BJ (cell line): ENCODE data around the gene SMKR1. TPM values are rescaled to one million over a fixed set of nuclear protein-coding genes. Genes with fewer than 3 reads are reported as not detected.

Source experiments
- CTCF ChIA-PET: fragments of 350-600 bp; formaldehyde crosslinking; extraction: SDS; loops from one replicate; lab custom pipeline; 2021; ENCODE audit warnings: antibody characterized with exemption, inconsistent platforms; lab: Yijun Ruan, JAX
- POLR2A ChIA-PET: fragments of 300-600 bp; sonication (Branson Sonifier 250); formaldehyde crosslinking; extraction: SDS; loops from one replicate; lab custom pipeline; 2021; ENCODE audit warnings: antibody characterized with exemption; lab: Charles Lee
- DNase-seq: peaks from one replicate; pipeline ENCODE4 v3.0.0-alpha.2; 2011; ENCODE audit warnings: low read depth
- H3K27me3 ChIP-seq: 2 replicates; pipeline ENCODE4 v1.6.0; 2011; ENCODE audit warnings: low read length; ENCODE audit not compliant: control insufficient read depth, insufficient read depth
- H3K36me3 ChIP-seq: 2 replicates; pipeline ENCODE4 v1.5.1; 2011; ENCODE audit warnings: low read length; ENCODE audit not compliant: control insufficient read depth, insufficient read depth
- H3K4me3 ChIP-seq: 2 replicates; pipeline ENCODE4 v1.5.1; 2011; ENCODE audit warnings: low read depth, mild to moderate bottlenecking, control low read depth, low read length
- polyA plus RNA-seq: library from polyadenylated mRNA; depleted of rRNA; stranded (reverse); fragments of >200 nt; gene quantifications from 2 replicates; pipeline ENCODE4 v1.2.3, GENCODE V29; 2011
- TF ChIP-seq, protein P1 (sequence below): IDR thresholded peaks from 2 replicates; pipeline ENCODE4 v1.5.1; 2011; ENCODE audit warnings: low read depth, mild to moderate bottlenecking, control low read depth, inconsistent platforms, low read length, moderate library complexity; ENCODE audit not compliant: insufficient read depth

The SMKR1 gene
- polyA plus RNA-seq, 1 experiment: 0.27 TPM

DNA sequence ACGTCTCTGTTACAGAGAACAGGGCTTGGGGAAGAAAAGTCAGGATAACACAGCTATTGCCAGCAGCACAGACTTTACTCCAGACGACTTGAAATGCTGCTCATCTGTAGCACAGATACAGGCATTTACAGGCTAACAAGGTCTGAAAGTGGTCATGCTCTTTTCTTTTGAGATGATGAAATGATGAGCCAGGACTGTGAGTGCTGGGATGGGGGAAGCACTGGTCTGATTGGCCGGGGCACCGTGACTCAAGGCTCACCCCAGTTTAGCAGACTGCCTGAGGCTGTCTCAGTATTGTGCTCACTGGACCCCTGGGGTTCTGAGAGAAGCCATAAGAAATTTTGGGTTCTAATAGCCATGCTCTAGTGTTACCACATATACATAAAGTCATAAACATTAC is 12.4 kb downstream of the SMKR1 start:
- TF ChIP-seq, protein P1, sequence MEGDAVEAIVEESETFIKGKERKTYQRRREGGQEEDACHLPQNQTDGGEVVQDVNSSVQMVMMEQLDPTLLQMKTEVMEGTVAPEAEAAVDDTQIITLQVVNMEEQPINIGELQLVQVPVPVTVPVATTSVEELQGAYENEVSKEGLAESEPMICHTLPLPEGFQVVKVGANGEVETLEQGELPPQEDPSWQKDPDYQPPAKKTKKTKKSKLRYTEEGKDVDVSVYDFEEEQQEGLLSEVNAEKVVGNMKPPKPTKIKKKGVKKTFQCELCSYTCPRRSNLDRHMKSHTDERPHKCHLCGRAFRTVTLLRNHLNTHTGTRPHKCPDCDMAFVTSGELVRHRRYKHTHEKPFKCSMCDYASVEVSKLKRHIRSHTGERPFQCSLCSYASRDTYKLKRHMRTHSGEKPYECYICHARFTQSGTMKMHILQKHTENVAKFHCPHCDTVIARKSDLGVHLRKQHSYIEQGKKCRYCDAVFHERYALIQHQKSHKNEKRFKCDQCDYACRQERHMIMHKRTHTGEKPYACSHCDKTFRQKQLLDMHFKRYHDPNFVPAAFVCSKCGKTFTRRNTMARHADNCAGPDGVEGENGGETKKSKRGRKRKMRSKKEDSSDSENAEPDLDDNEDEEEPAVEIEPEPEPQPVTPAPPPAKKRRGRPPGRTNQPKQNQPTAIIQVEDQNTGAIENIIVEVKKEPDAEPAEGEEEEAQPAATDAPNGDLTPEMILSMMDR: no peak
- Histone ChIP-seq H3K36me3 (no peaks in the 10 kb centered on the region), H3K27me3 (peaks cover 2% of the 10 kb centered on the region; the same call in 1 of the 2 replicates), H3K4me3 (no peak overlapping the region)
- ChIA-PET CTCF (no interaction called here), POLR2A (no interaction called here)
- DNase-seq: no peak

DNA sequence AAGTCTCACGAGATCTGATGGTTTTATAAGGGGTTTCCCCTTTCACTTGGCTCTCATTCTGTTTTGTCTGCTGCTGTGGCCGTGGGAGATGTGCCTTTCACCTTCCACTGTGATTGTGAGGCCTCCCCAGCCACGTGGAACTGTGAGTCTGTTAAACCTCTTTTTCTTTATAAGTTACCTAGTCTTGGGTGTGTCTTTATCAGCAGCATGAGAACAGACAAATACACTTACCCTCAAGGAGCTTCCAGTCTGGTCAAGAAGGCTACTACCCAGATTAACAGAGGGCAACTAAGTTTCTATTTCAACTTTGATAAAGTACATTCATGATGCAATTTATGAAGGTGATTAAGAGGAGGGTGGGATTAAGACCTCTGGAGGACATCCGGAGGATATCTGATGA is 13.1 kb downstream of the SMKR1 start:
- Histone ChIP-seq H3K36me3 (no peaks in the 10 kb centered on the region), H3K4me3 (no peak overlapping the region), H3K27me3 (peaks cover 2% of the 10 kb centered on the region; the same call in 1 of the 2 replicates)
- DNase-seq: no peak
- CTCF ChIA-PET: no interaction called here
- POLR2A ChIA-PET: no interaction called here
- TF ChIP-seq, protein P1: no peak

DNA sequence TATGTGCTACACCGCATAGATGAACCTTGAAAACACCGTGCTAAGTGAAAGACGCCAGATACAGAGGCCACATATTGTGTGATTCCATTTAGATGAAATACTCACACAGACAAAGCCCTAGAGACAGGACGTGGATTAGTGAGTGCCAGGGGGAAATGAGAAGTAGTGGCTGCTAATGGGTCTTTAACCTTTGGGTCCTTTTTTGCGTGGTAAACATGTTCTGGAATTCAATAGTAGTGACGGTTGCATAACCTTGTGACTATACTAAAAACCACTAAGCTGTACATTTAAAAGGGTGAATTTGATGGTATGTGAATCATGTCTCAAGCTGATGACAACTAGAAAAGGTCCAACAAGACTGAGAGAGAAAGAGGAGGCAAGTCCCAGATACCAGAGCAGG is 15.6 kb downstream of the SMKR1 start:
- DNase-seq: no peak
- Histone ChIP-seq H3K36me3 (no peaks in the 10 kb centered on the region), H3K27me3 (peaks cover 5% of the 10 kb centered on the region), H3K4me3 (no peak overlapping the region)
- POLR2A ChIA-PET: no interaction called here
- CTCF ChIA-PET: no interaction called here
- TF ChIP-seq, protein P1: no peak

DNA sequence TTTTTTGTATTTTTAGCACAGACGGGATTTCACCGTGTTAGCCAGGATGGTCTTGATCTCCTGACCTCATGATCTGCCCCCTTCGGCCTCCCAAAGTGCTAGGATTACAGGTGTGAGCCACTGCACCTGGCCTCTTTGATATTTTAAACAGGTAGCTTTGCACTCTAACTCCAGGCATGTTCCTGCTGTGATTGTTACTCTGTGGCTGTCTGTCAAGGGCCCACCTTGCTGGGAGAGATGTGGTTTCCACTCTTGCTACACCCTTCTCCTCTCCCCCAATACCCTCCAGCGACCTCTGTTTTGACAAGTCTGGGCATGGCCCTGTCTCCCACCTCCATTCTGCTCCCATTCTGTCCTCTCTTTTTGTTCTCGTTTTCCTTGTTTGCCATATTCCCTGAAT is 17.1 kb downstream of the SMKR1 start:
- no peak overlapping the region for H3K4me3 ChIP-seq
- POLR2A ChIA-PET: interaction anchor here (0.6 kb wide), 1 partner anchor 56 kb away, joined by 3 read pairs; no protein-coding TSS in a partner anchor

DNA sequence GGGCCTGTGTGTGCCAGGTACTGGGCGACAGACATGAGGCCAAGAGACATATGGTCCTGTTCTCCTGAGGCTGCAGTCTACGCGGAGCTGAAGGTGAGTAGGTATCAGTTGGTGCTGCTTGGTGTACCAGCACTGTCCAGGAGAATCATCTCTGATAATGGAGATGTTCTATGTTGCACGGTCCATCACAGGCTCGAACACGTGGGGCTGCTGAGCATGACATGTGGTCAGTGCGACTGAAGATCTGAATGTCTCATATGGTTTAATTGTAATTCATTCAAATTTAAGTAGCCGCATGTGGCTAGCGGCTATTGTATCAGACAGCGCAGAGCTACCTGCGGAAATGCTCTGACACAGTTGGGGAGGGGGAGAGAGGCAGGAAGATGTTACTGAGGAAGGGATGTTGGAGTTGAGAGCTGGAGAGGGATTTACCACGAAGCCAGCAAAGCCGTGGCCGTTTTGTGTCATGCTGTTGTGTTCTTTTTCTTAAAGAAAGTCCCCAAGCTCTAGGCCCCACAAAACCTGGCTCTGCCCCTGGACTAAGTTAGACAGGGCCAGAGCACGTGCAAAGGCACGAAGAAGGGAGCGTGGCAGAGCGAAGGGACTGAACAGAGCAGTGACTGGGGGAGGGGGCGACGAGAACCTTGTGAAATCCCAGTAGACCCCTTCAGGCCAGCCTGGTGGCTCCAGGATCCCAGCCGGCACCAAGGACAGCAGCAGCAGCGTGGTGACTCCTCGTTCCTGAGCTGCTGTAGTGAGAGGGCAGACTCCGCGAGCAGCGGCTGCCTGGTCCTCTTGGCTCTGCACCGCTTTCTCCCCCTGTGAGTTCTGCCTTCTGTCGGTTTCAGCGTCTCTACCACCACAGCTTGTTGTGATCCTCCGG is 20.0 kb downstream of the SMKR1 start:
- H3K36me3 ChIP-seq: no peaks in the 10 kb centered on the region
- no peak for DNase-seq
- TF ChIP-seq, protein P1: no peak
- peaks cover 9% of the 10 kb centered on the region for H3K27me3 ChIP-seq
- ChIA-PET CTCF (interaction anchor here (0.7 kb wide), 1 partner anchor 26 kb away, joined by 3 read pairs; no protein-coding TSS in a partner anchor), POLR2A (no interaction called here)
- no peak overlapping the region for H3K4me3 ChIP-seq

More for the DNA sequence above, 17.1 kb downstream of the SMKR1 start:
- no peak for DNase-seq
- TF ChIP-seq, protein P1: no peak
- peaks cover 8% of the 10 kb centered on the region for H3K27me3 ChIP-seq
- CTCF ChIA-PET: no interaction called here
- H3K36me3 ChIP-seq: no peaks in the 10 kb centered on the region
